Activated CD8-positive, alpha-beta memory T cell treated with anti-CD3 and anti-CD28 coated beads, Interleukin-2, amount 10 ng/mL, durations not matched to agents 7 days and 5 days (primary cell): ENCODE results near the gene SYNCRIP. TPM values are rescaled to one million over a fixed set of nuclear protein-coding genes. Genes with fewer than 3 reads are reported as not detected.

ENCODE experiments used
- ATAC-seq: fragments of 150-1000 bp; cut with Tn5 transposase; one replicate; pipeline ENCODE4 v1.10.0; 2021; ENCODE audit warnings: moderate library complexity
- CTCF ChIA-PET: fragments of 350-600 bp; sonication (Branson Sonifier 250); formaldehyde crosslinking; loops from one replicate; lab custom pipeline; 2021; ENCODE audit warnings: antibody characterized with exemption; lab: Charles Lee
- DNase-seq: peaks from one replicate; pipeline ENCODE4 v3.0.0-alpha.2; 2020
- H3K27ac Mint-ChIP-seq: one replicate; pipeline ENCODE4 v1.8.0; 2021; ENCODE audit warnings: mild to moderate bottlenecking, mixed read lengths
- H3K27me3 Mint-ChIP-seq: one replicate; pipeline ENCODE4 v1.8.0; 2021; ENCODE audit warnings: mixed read lengths
- H3K36me3 Mint-ChIP-seq: one replicate; pipeline ENCODE4 v1.8.0; 2021; ENCODE audit warnings: mild to moderate bottlenecking, mixed read lengths
- H3K4me1 Mint-ChIP-seq: one replicate; pipeline ENCODE4 v1.8.0; 2021; ENCODE audit warnings: mixed read lengths
- H3K4me3 Mint-ChIP-seq: one replicate; pipeline ENCODE4 v1.8.0; 2021; ENCODE audit warnings: mild to moderate bottlenecking, moderate library complexity, mixed read lengths
- H3K9me3 Mint-ChIP-seq: one replicate; pipeline ENCODE4 v1.8.0; 2022; ENCODE audit warnings: low read depth, mixed read lengths
- total RNA-seq, 2 experiments: library from RNA; stranded (reverse); gene quantifications; one replicate each; pipeline ENCODE4 v1.2.3, GENCODE V29; 2021

Gene SYNCRIP
- total RNA-seq, 2 experiments from 2014 or later: 105 to 146 TPM

DNA sequence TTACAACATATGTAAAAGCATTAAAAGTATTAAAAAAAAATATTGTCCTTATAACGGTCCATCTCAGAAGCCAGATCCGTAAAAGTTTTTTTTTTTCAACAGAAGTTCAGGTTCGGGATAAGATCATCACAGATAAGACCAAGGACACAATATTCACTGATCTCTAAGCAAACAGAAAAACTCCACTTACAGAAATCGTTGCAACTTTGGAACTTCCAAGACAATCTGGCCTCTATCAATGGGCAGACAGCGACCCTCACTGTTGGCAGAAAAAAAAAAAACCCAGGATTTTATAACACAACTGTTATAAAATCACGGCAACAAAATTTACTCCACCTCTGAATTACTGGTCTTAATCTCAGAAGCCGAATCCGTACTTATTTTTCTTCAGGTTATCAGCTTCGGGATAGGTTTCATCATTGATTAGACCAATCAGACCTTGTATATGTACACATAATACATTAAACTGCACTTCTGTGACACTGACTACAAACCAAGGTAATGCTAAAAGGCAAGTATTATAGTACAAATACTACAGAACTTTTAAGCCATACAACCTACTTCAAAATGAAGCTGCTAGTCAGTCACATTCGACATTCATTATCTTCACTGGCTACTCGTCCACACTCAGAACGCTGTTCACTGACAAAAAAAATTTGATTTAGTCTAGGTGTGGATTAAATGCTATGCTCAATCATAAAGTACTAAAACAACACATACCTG, 34.7 kb upstream of the SYNCRIP start:
- CTCF ChIA-PET: interaction anchor here (1.7 to 5.8 kb wide), 3 partner anchors 36 to 79 kb away, joined by 4 to 75 read pairs (median 4); partner anchors contain the start of gene SYNCRIP
- H3K4me3 Mint-ChIP-seq: peak overlapping the region; percentile 100
- peaks cover 5% of the 10 kb centered on the region for H3K9me3 Mint-ChIP-seq
- H3K27me3 Mint-ChIP-seq: peaks cover 4% of the 10 kb centered on the region
- peaks cover 69% of the 10 kb centered on the region for H3K36me3 Mint-ChIP-seq
- no peak for ATAC-seq
- no peak for DNase-seq
- peaks cover 59% of the 10 kb centered on the region for H3K4me1 Mint-ChIP-seq
- peak overlapping the region; percentile 96 for H3K27ac Mint-ChIP-seq

GRCh38 chr6:85676086-85676729, 33.5 kb upstream of the SYNCRIP start:
- Mint-ChIP-seq H3K4me1 (peaks cover 59% of the 10 kb centered on the region), H3K36me3 (peaks cover 65% of the 10 kb centered on the region), H3K27me3 (peaks cover 4% of the 10 kb centered on the region), H3K9me3 (no peaks in the 10 kb centered on the region), H3K4me3 (peak overlapping the region; percentile 100), H3K27ac (peak overlapping the region; percentile 96)
- no peak for DNase-seq
- no peak for ATAC-seq
- CTCF ChIA-PET: interaction anchor here (0.9 to 5.8 kb wide), 3 partner anchors 9 to 83 kb away, joined by 3 to 75 read pairs (median 4); partner anchors contain the start of genes SNX14 and SYNCRIP

- CTCF ChIA-PET: interaction anchor here (0.9 to 5.8 kb wide), 4 partner anchors 8 to 82 kb away, joined by 3 to 75 read pairs (median 4); partner anchors contain the start of genes SNX14 and SYNCRIP
- ATAC-seq (no peak), DNase-seq (no peak)
- Mint-ChIP-seq H3K4me3 (peak overlapping the region; percentile 100), H3K27ac (peak overlapping the region; percentile 96), H3K36me3 (peaks cover 63% of the 10 kb centered on the region), H3K27me3 (peaks cover 4% of the 10 kb centered on the region), H3K4me1 (peaks cover 66% of the 10 kb centered on the region), H3K9me3 (no peaks in the 10 kb centered on the region)
These were observed 32.5 kb upstream of the SYNCRIP start for GRCh38 chr6:85675030-85675819.

- CTCF ChIA-PET: interaction anchor here (1.3 to 5.8 kb wide), 2 partner anchors 33 to 48 kb away, joined by 3 to 75 read pairs; partner anchors contain the start of gene SYNCRIP
- Mint-ChIP-seq H3K4me3 (peak overlapping the region; percentile 100), H3K36me3 (peaks cover 63% of the 10 kb centered on the region), H3K27ac (peak overlapping the region; percentile 40), H3K4me1 (peaks cover 67% of the 10 kb centered on the region), H3K27me3 (peaks cover 4% of the 10 kb centered on the region), H3K9me3 (no peaks in the 10 kb centered on the region)
- ATAC-seq (no peak), DNase-seq (no peak)
These were observed 31.9 kb upstream of the SYNCRIP start for GRCh38 chr6:85674604-85675003.

DNA sequence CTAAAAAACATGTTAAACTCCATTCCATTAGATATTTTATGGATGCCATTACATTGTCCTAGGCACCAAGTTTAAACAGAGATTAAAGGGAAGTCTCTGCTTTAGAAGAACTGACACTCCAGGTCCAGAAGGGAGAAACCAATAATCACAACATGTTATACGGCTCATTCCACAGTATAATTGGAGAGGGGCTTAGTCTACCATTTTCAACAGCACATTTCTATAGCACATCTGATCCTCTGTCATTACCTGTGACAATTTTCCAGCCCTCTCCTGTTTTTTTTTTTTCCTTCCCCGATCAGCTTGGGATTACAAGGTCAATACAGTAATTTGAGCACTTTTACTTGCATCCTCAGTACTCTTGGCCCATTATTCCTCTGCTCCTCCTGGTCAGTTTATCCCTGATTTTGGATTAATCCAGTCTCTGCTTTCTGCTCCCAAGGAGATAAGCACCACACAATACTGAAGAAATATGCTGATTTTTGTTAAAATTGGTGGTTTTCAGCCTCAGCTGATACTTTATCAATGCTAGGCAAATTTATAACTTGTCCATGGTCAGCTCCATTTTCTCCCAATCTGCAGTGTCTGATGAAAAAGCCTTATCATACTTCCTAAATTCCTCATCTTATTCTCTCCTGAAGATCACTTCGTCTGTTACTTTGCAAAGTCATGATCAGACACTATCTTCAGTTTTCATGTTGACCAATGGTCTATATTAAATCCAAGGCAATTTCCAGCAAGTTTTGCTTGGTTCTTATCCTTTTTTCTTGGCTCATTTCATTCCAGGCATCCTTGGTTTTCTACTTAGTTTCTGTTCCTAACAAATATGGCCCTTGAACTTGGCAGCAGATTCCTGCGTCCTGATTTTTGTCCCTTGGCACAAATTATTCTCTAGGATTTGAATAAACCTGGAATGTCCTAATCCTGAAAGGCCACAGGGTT, 30.8 kb upstream of the SYNCRIP start:
- ATAC-seq: no peak
- Mint-ChIP-seq H3K27me3 (peaks cover 3% of the 10 kb centered on the region), H3K36me3 (peaks cover 62% of the 10 kb centered on the region), H3K4me3 (no peak overlapping the region), H3K27ac (peak overlapping the region; percentile 48), H3K9me3 (no peaks in the 10 kb centered on the region), H3K4me1 (peaks cover 75% of the 10 kb centered on the region)
- no peak for DNase-seq
- CTCF ChIA-PET: interaction anchor here (1.0 kb wide), 1 partner anchor 28 kb away, joined by 3 read pairs; no protein-coding TSS in a partner anchor

- Mint-ChIP-seq H3K27me3 (no peaks in the 10 kb centered on the region), H3K4me1 (peaks cover 80% of the 10 kb centered on the region), H3K9me3 (no peaks in the 10 kb centered on the region), H3K27ac (no peak overlapping the region), H3K4me3 (no peak overlapping the region), H3K36me3 (peaks cover 58% of the 10 kb centered on the region)
- DNase-seq: no peak
- CTCF ChIA-PET: interaction anchor here (0.8 to 3.9 kb wide), 2 partner anchors 31 to 33 kb away, joined by 3 to 17 read pairs; partner anchors contain the start of gene SYNCRIP
- no peak for ATAC-seq
These were observed 29.9 kb upstream of the SYNCRIP start for GRCh38 chr6:85672623-85673022.

DNA sequence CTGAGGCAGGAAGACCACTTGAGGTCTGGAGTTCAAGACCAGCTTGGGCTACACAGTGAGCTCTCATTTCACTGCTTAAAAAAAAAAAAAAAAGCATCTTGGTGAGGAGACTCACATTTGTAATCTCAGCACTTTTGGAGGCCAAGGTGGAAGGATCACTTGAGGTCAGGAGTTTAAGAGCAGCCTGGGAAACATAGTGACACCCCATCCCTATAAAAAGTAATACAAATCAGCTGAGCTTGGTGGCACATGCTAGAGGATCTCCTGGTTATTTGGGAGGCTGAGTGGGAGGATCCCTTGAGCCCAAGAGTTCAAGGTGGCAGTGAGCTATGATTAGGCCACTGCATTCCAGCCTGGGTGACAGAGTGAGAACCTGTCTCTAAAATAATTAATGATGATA, 29.4 kb upstream of the SYNCRIP start:
- Mint-ChIP-seq H3K4me3 (no peak overlapping the region), H3K27me3 (no peaks in the 10 kb centered on the region), H3K9me3 (no peaks in the 10 kb centered on the region), H3K27ac (peak overlapping the region; percentile 64), H3K4me1 (peaks cover 80% of the 10 kb centered on the region), H3K36me3 (peaks cover 52% of the 10 kb centered on the region)
- DNase-seq: no peak
- no peak for ATAC-seq
- CTCF ChIA-PET: interaction anchor here (0.8 to 3.9 kb wide), 3 partner anchors 28 to 33 kb away, joined by 3 to 17 read pairs (median 6); partner anchors contain the start of gene SYNCRIP

GRCh38 chr6:85670573-85670972, 27.9 kb upstream of the SYNCRIP start:
- peak overlapping the region; percentile 94 for H3K27ac Mint-ChIP-seq
- CTCF ChIA-PET: interaction anchor here (1.3 to 3.9 kb wide), 6 partner anchors 8 to 188 kb away, joined by 3 to 17 read pairs (median 5); partner anchors contain the start of genes SNX14 and SYNCRIP
- no peak for ATAC-seq
- H3K9me3 Mint-ChIP-seq: no peaks in the 10 kb centered on the region
- no peak for DNase-seq
- peaks cover 67% of the 10 kb centered on the region for H3K4me1 Mint-ChIP-seq
- H3K36me3 Mint-ChIP-seq: peaks cover 42% of the 10 kb centered on the region
- H3K27me3 Mint-ChIP-seq: no peaks in the 10 kb centered on the region
- H3K4me3 Mint-ChIP-seq: no peak overlapping the region

DNA sequence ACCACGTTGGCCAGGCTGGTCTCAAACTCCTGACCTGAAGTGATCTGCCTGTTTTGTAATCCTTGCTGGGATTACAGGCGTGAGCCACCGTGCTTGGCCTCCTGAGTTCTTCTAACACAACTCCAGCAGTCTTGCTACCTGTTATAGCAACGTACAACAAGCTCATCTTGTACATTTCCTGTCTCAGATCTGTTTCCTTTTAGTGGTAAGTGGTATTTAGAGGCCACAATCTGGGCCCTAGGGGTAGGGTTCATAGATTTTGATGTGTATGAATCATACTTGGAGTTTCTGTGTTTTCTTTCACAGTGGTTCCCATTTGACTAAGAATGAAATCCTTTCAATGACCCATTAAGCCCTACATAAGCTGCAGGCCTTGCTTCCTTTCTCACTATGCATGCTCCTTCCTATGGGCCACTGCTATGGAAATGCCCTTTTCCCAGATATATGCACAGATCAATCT, 27.1 kb upstream of the SYNCRIP start:
- CTCF ChIA-PET: interaction anchor here (1.1 to 3.9 kb wide), 6 partner anchors 9 to 187 kb away, joined by 3 to 17 read pairs (median 4); partner anchors contain the start of genes SNX14 and SYNCRIP
- Mint-ChIP-seq H3K27me3 (no peaks in the 10 kb centered on the region), H3K4me3 (peak overlapping the region; percentile 69), H3K27ac (peak overlapping the region; percentile 94), H3K4me1 (peaks cover 59% of the 10 kb centered on the region), H3K9me3 (no peaks in the 10 kb centered on the region), H3K36me3 (peaks cover 34% of the 10 kb centered on the region)
- peak; percentile 80 for DNase-seq
- ATAC-seq: peak; percentile 88

DNA sequence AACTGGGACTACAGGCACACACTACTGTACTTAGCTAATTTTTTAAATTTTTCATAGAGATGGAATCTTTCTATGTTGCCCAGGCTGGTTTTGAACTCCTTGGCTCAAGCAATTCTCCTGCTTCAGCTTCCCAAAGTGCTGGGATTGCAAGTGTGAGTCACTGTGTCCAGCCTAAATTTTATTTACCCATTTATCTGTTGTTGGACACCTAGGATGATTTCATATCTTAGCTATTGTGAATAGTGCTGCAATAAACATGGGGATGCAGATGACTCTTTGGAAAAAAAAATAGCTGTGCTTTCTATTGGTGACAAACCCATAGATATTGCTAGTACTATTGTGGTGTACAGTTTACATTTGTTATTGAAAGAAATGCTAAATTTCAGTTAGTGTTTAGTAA, 19.6 kb upstream of the SYNCRIP start:
- CTCF ChIA-PET: no interaction called here
- DNase-seq (no peak), ATAC-seq (no peak)
- Mint-ChIP-seq H3K4me3 (no peak overlapping the region), H3K27me3 (no peaks in the 10 kb centered on the region), H3K27ac (no peak overlapping the region), H3K36me3 (peaks cover 17% of the 10 kb centered on the region), H3K4me1 (no peaks in the 10 kb centered on the region), H3K9me3 (peaks cover 7% of the 10 kb centered on the region)

DNA sequence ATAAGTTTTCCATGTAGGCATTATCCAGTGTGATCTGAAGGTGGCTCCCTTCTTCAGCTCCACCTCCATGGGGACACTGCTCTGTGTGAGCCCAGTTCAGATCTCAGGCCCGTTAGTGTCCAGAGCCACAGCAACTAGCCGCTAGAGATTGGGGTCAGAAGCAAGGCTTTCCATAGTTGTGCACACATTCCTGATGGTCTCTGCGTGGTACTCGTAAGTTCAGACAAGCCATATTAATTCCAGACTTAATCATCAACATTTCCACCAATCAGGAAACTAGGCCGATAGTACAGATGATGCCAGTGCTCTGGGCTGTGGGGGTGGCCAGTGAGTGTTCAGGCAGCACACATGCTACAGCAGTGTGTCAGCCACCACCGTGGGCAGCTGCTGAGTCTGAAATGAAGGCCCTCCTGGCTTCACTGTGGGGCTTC, 17.5 kb upstream of the SYNCRIP start:
- Mint-ChIP-seq H3K4me3 (no peak overlapping the region), H3K27ac (no peak overlapping the region), H3K27me3 (peaks cover 4% of the 10 kb centered on the region), H3K36me3 (peaks cover 13% of the 10 kb centered on the region), H3K4me1 (no peaks in the 10 kb centered on the region), H3K9me3 (peaks cover 12% of the 10 kb centered on the region)
- CTCF ChIA-PET: interaction anchor here (0.9 kb wide), 1 partner anchor 9 kb away, joined by 3 read pairs; no protein-coding TSS in a partner anchor
- DNase-seq (no peak), ATAC-seq (no peak)
